Hematopoietic multipotent progenitor cell treated with erythropoietin and hydrocortisone succinate and interleukin-3 and kit ligand, for 6 days (in vitro differentiated cells): ENCODE data around the gene CFTR.
A peak's percentile ranks its signal among the peaks of the same experiment; 100 is the strongest.
"Not testable (repeated sequence)": the region's sequence is repeated elsewhere in the genome, so short reads cannot be mapped to it uniquely, and the experiment has no call there.

Experiments used
- DNase-seq: peaks from one replicate; pipeline ENCODE4 v3.0.0-alpha.2; 2015

Gene CFTR

GRCh38 chr7:117698018-117698417 is 218.2 kb downstream of the CFTR start:
- DNase-seq, result no peak

- no peak for DNase-seq
Measured at GRCh38 chr7:117704063-117704462, 224.2 kb downstream of the CFTR start.

- no peak for DNase-seq
Measured at GRCh38 chr7:117705630-117706029, 225.8 kb downstream of the CFTR start.

GRCh38 chr7:117706210-117706609 is 226.4 kb downstream of the CFTR start:
- DNase-seq, result no peak

- no peak for DNase-seq
Measured at GRCh38 chr7:117707080-117707479, 227.3 kb downstream of the CFTR start.

GRCh38 chr7:117708173-117708572 is 228.3 kb downstream of the CFTR start:
- DNase-seq, result not testable (repeated sequence)

- DNase-seq, result no peak
Measured at GRCh38 chr7:117711556-117711955, 231.7 kb downstream of the CFTR start.

- peak; percentile 77 for DNase-seq
Measured at GRCh38 chr7:117715784-117716445, 236.1 kb downstream of the CFTR start.

GRCh38 chr7:117716707-117717299 is 237.0 kb downstream of the CFTR start:
- no peak for DNase-seq

GRCh38 chr7:117717357-117717756 is 237.5 kb downstream of the CFTR start:
- DNase-seq, result no peak
